HEK293T (cell line): ENCODE results near the gene TSGA10IP.

Source experiments
- CTCF ChIA-PET: fragments of 350-600 bp; formaldehyde crosslinking; extraction: SDS; loops from one replicate; lab custom pipeline; 2021; ENCODE audit warnings: antibody characterized with exemption, inconsistent platforms; lab: Yijun Ruan, JAX
- POLR2A ChIA-PET: fragments of 350-600 bp; formaldehyde crosslinking; extraction: SDS; loops from one replicate; lab custom pipeline; 2020; ENCODE audit warnings: antibody characterized with exemption, inconsistent platforms; lab: Yijun Ruan, JAX
- DNase-seq: peaks from one replicate; pipeline ENCODE4 v3.0.0; 2012; ENCODE audit warnings: mixed read lengths; ENCODE audit errors: extremely low spot score
- ARNT ChIP-seq: fragments of 450-650 bp; IDR thresholded peaks from 2 replicates; pipeline ENCODE4 v1.6.1; 2017; ENCODE audit warnings: mild to moderate bottlenecking
- BHLHE40 ChIP-seq: fragments of 450-650 bp; IDR thresholded peaks from 2 replicates; pipeline ENCODE4 v1.6.1; 2016; ENCODE audit warnings: mild to moderate bottlenecking, moderate library complexity, borderline replicate concordance
- CTBP1 ChIP-seq: fragments of 450-650 bp; IDR thresholded peaks from 2 replicates; pipeline ENCODE4 v1.6.1; 2016; ENCODE audit warnings: borderline replicate concordance
- ELF4 ChIP-seq: fragments of 450-650 bp; IDR thresholded peaks from 2 replicates; pipeline ENCODE4 v1.6.1; 2017; ENCODE audit warnings: antibody characterized with exemption
- FOXA1 ChIP-seq: fragments of 450-650 bp; IDR thresholded peaks from 2 replicates; pipeline ENCODE4 v1.6.1; 2016; ENCODE audit warnings: mild to moderate bottlenecking
- FOXK2 ChIP-seq: fragments of 450-650 bp; IDR thresholded peaks from 2 replicates; pipeline ENCODE4 v1.6.1; 2016; ENCODE audit warnings: mild to moderate bottlenecking
- FOXM1 ChIP-seq: fragments of 450-650 bp; IDR thresholded peaks from 2 replicates; pipeline ENCODE4 v1.6.1; 2017; ENCODE audit warnings: mild to moderate bottlenecking, borderline replicate concordance
- HDGF ChIP-seq: fragments of 450-650 bp; IDR thresholded peaks from 2 replicates; pipeline ENCODE4 v1.6.1; 2017; ENCODE audit warnings: antibody characterized with exemption, borderline replicate concordance
- L3MBTL2 ChIP-seq: fragments of 450-650 bp; conservative IDR thresholded peaks from 2 replicates; pipeline ENCODE4 v1.6.1; 2016; ENCODE audit warnings: mild to moderate bottlenecking
- LEF1 ChIP-seq: fragments of 450-650 bp; IDR thresholded peaks from 2 replicates; pipeline ENCODE4 v1.6.1; 2017; ENCODE audit warnings: mild to moderate bottlenecking, borderline replicate concordance
- NFRKB ChIP-seq: fragments of 450-650 bp; IDR thresholded peaks from 2 replicates; pipeline ENCODE4 v1.6.1; 2016; ENCODE audit warnings: mild to moderate bottlenecking, moderate library complexity
- SP1 ChIP-seq: fragments of 450-650 bp; IDR thresholded peaks from 2 replicates; pipeline ENCODE4 v1.6.1; 2017
- SUZ12 ChIP-seq: fragments of 450-650 bp; IDR thresholded peaks from 2 replicates; pipeline ENCODE4 v1.6.1; 2016; ENCODE audit warnings: mild to moderate bottlenecking
- TARDBP ChIP-seq: fragments of 450-650 bp; IDR thresholded peaks from 2 replicates; pipeline ENCODE4 v1.6.1; 2016
- ZNF384 ChIP-seq: fragments of 450-650 bp; IDR thresholded peaks from 2 replicates; pipeline ENCODE4 v1.6.1; 2016
- TF ChIP-seq, protein P1 (sequence below): fragments of 450-650 bp; IDR thresholded peaks from 2 replicates; pipeline ENCODE4 v1.6.1; 2016

TSGA10IP gene

GRCh38 chr11:65899356-65900124 is 45.7 kb upstream of the TSGA10IP start:
- TF ChIP-seq SUZ12 (no peak), L3MBTL2 (peak; percentile 62)
- CTCF ChIA-PET: interaction anchor here (6.6 kb wide), 1 partner anchor 10 kb away, joined by 36 read pairs; the partner anchor contains the start of genes CCDC85B and FIBP
- DNase-seq: no peak
- POLR2A ChIA-PET: interaction anchor here (1.3 to 5.8 kb wide), 2 partner anchors 9 to 12 kb away, joined by 3 to 72 read pairs; partner anchors contain the start of genes CCDC85B and FIBP

- CTCF ChIA-PET: interaction anchor here (0.6 to 6.6 kb wide), 2 partner anchors 10 to 32 kb away, joined by 3 to 36 read pairs; partner anchors contain the start of genes CCDC85B and FIBP
- POLR2A ChIA-PET: interaction anchor here (1.0 to 5.8 kb wide), 2 partner anchors 10 to 42 kb away, joined by 3 to 72 read pairs; partner anchors contain the start of genes CCDC85B, CFL1 and FIBP
Observed at GRCh38 chr11:65900125-65900898, 45.0 kb upstream of the TSGA10IP start, which contains the start of gene FOSL1. FOSL1 (minus strand) TSS chr11:65900388; CDS start chr11:65900339, 49 bp downstream.

DNA sequence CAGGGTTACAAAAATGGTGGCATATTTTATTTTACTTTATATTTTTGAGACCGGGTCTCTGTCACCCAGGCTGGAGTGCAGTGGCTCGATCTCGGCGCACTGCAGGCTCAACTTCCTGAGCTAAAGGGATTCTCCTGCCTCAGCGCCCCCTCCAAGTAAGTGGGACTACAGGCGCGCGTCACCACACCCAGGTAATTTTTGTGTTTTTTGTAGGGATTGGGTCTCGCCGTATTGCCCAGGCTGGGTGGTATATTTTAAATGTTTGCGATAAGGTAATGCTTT is 44.4 kb upstream of the TSGA10IP start:
- ChIA-PET POLR2A (interaction anchor here (1.0 to 5.8 kb wide), 3 partner anchors 10 to 43 kb away, joined by 3 to 72 read pairs (median 4); partner anchors contain the start of genes CCDC85B, CFL1 and FIBP), CTCF (interaction anchor here (0.6 to 6.6 kb wide), 2 partner anchors 11 to 31 kb away, joined by 3 to 36 read pairs; partner anchors contain the start of genes CCDC85B and FIBP)
- no peak for TF ChIP-seq ARNT
- DNase-seq: no peak

More at GRCh38 chr11:65900125-65900898, 45.0 kb upstream of the TSGA10IP start, which contains the start of gene FOSL1:
- DNase-seq: peak; percentile 72
- no peak for TF ChIP-seq CTBP1
- no peak for TF ChIP-seq ARNT
- TF ChIP-seq, protein P1, sequence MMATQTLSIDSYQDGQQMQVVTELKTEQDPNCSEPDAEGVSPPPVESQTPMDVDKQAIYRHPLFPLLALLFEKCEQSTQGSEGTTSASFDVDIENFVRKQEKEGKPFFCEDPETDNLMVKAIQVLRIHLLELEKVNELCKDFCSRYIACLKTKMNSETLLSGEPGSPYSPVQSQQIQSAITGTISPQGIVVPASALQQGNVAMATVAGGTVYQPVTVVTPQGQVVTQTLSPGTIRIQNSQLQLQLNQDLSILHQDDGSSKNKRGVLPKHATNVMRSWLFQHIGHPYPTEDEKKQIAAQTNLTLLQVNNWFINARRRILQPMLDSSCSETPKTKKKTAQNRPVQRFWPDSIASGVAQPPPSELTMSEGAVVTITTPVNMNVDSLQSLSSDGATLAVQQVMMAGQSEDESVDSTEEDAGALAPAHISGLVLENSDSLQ: no peak
- no peak for TF ChIP-seq FOXK2
- no peak for TF ChIP-seq HDGF
- no peak for TF ChIP-seq NFRKB
- no peak for TF ChIP-seq ELF4
- TF ChIP-seq FOXA1: no peak
- no peak for TF ChIP-seq SP1
- no peak for TF ChIP-seq TARDBP

DNA sequence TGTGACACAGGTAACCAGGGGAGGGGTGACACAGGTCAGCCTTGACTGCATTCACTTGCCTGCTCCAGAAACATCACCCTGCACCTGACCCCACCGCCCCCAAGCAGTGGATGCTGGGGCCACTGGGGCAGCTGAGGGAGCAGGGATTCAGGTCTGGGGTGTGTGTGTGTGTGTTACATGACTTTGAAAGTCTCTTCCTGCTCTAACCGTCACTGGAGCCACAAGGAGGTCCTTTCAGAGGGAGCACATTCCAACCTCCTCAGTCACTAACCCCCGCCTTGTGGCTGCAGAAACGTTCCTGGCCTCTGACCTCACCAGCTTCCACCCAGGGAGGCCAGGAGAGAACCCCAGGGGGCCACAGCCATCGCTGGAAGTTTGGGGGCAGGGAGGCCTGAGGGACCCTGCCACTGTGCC is 42.2 kb upstream of the TSGA10IP start:
- ChIA-PET POLR2A (interaction anchor here (1.0 to 5.8 kb wide), 4 partner anchors 12 to 184 kb away, joined by 3 to 72 read pairs (median 4); partner anchors contain the start of genes CCDC85B and FIBP), CTCF (interaction anchor here (6.6 kb wide), 1 partner anchor 13 kb away, joined by 36 read pairs; the partner anchor contains the start of genes CCDC85B and FIBP)
- DNase-seq: no peak
- TF ChIP-seq SP1 (no peak), FOXM1 (no peak), ARNT (no peak), SUZ12 (no peak), FOXA1 (no peak), FOXK2 (no peak), NFRKB (no peak), BHLHE40 (no peak), HDGF (no peak), TARDBP (no peak), ELF4 (no peak), ZNF384 (no peak), L3MBTL2 (no peak), CTBP1 (no peak), LEF1 (no peak)
- TF ChIP-seq, protein P1: no peak

DNA sequence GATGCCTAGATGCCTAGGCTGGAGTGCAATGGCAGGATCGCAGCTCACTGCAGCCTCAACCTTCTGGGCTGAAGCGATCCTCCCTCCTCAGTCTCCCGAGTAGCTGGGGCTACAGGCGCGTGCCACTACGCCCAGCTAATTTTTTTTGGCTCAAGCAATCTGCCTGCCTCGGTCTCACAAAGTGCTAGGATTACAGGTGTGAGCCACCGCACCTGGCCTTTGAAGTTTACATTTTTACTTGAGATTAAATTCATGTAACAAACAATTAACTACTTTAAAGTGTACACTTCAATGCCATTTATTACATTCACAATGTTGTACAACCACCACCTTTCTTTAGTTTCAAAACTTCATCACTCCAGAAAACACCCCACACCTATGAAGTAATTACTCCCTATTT is 41.6 kb upstream of the TSGA10IP start:
- CTCF ChIA-PET: no interaction called here
- TF ChIP-seq FOXM1 (no peak), FOXA1 (no peak), LEF1 (no peak), ELF4 (no peak), CTBP1 (no peak), BHLHE40 (no peak), NFRKB (no peak), SUZ12 (no peak), HDGF (no peak), FOXK2 (no peak)
- TF ChIP-seq, protein P1: no peak
- no peak for DNase-seq
- POLR2A ChIA-PET: interaction anchor here (1.0 to 6.2 kb wide), 3 partner anchors 13 to 44 kb away, joined by 3 to 72 read pairs (median 25); partner anchors contain the start of genes CCDC85B and FIBP
